Right forelimb (tissue), 1 donor: ENCODE data around the gene AMY2B.
"Not testable (repeated sequence)": the region's sequence is repeated elsewhere in the genome, so short reads cannot be mapped to it uniquely, and the experiment has no call there.

Experiments
- DNase-seq: peaks from one replicate; pipeline ENCODE4 v3.0.0-alpha.2; 2018

AMY2B gene

GRCh38 chr1:103627436-103627835, 56.0 kb downstream of the AMY2B start:
- not testable (repeated sequence) for DNase-seq
